GM18507 (cell line): ENCODE results near the gene OR8K5.
"Not testable (repeated sequence)": the region's sequence is repeated elsewhere in the genome, so short reads cannot be mapped to it uniquely, and the experiment has no call there.

Experiments used
- DNase-seq: peaks from one replicate; pipeline ENCODE4 v3.0.0; 2011; ENCODE audit warnings: low read depth; ENCODE audit not compliant: insufficient read length; ENCODE audit errors: extremely low spot score
- FAIRE-seq: peaks from 2 replicates; lab custom pipeline; 2011; peaks lifted over from hg19 to GRCh38; lab: Jason Lieb, UNC

Gene OR8K5

GRCh38 chr11:56160217-56160616, at the start of gene OR8K5:
Gene OR8K5, minus strand, starts transcription at chr11:56160317. Its CDS starts 0 bp downstream, at chr11:56160317.
- DNase-seq (no peak), FAIRE-seq (no peak)

- DNase-seq (no peak), FAIRE-seq (no peak)
These were observed 47.7 kb upstream of the OR8K5 start for GRCh38 chr11:56207790-56208189.

GRCh38 chr11:56197367-56197766, 37.2 kb upstream of the OR8K5 start:
- FAIRE-seq (no peak), DNase-seq (no peak)

- DNase-seq (no peak), FAIRE-seq (no peak)
These were observed 36.6 kb upstream of the OR8K5 start for GRCh38 chr11:56196705-56197104.

- FAIRE-seq (no peak), DNase-seq (no peak)
These were observed 28.5 kb upstream of the OR8K5 start for GRCh38 chr11:56188602-56189001.

GRCh38 chr11:56183459-56183858, 23.3 kb upstream of the OR8K5 start:
- no peak for FAIRE-seq
- DNase-seq = no peak

- no peak for FAIRE-seq
- no peak for DNase-seq
These were observed 16.2 kb upstream of the OR8K5 start, which contains the start of gene OR5J2 for GRCh38 chr11:56176318-56176717. Gene OR5J2, plus strand, starts transcription at chr11:56176618. Its CDS starts 0 bp downstream, at chr11:56176618.

- no peak for FAIRE-seq
- DNase-seq = no peak
These were observed 12.2 kb upstream of the OR8K5 start for GRCh38 chr11:56172256-56172830.

- FAIRE-seq (no peak), DNase-seq (no peak)
These were observed 3.7 kb upstream of the OR8K5 start for GRCh38 chr11:56163804-56164203.

- DNase-seq (no peak), FAIRE-seq (no peak)
These were observed 7.8 kb downstream of the OR8K5 start for GRCh38 chr11:56152333-56152732.

GRCh38 chr11:56151376-56151775, 8.7 kb downstream of the OR8K5 start:
- DNase-seq (no peak), FAIRE-seq (no peak)

- FAIRE-seq, DNase-seq: not testable (repeated sequence)
These were observed 16.4 kb downstream of the OR8K5 start for GRCh38 chr11:56143681-56144080.

GRCh38 chr11:56140151-56140661, 19.9 kb downstream of the OR8K5 start, which contains the start of gene OR8J3:
Gene OR8J3, minus strand, starts transcription at chr11:56140201. Its CDS starts 2,483 bp downstream, at chr11:56137718.
- FAIRE-seq = no peak

GRCh38 chr11:56122073-56122472, 38.0 kb downstream of the OR8K5 start, which contains the start of gene OR8H3:
Gene OR8H3, plus strand, starts transcription at chr11:56122373. Its CDS starts 0 bp downstream, at chr11:56122373.
- DNase-seq (no peak), FAIRE-seq (no peak)

More at GRCh38 chr11:56140151-56140661, 19.9 kb downstream of the OR8K5 start, which contains the start of gene OR8J3:
- no peak for DNase-seq
